OCI-LY7 (cell line): ENCODE data around the gene SRCIN1.

Experiments
- CTCF ChIP-seq: fragments of 200-600 bp; sonication (generic); conservative IDR thresholded peaks from 2 replicates; pipeline ENCODE4 v1.5.1; 2014; ENCODE audit warnings: mild to moderate bottlenecking, antibody characterized with exemption, low read length, moderate library complexity, mixed read lengths
- EZH2phosphoT487 ChIP-seq: fragments of 200-600 bp; sonication (generic); IDR thresholded peaks from 2 replicates; pipeline ENCODE4 v1.6.1; 2018; ENCODE audit warnings: low read depth, borderline replicate concordance, mild to moderate bottlenecking, mixed run types, antibody characterized with exemption, low read length, moderate library complexity, mixed read lengths

- TF ChIP-seq CTCF (no peak), EZH2phosphoT487 (no peak)
These were observed 20.5 kb downstream of the SRCIN1 start for GRCh38 chr17:38585056-38585917.
